Body of pancreas (tissue), 4 donors: Measurements from ENCODE around the gene ACAP3.

Experiments used
- CTCF ChIP-seq, 7 experiments: fragments of 450-650 bp in 4 of 7; fragments of 200-600 bp in 3 of 7; sonication (generic) in 3 of 7; IDR thresholded peaks; one replicate each; pipeline ENCODE4 v1.5.1; 2016 to 2019; ENCODE audit warnings: antibody characterized with exemption in 7 of 7
- POLR2A ChIP-seq, 3 donors: fragments of 450-650 bp; IDR thresholded peaks; one replicate each; pipeline ENCODE4 v1.6.1; 2016; ENCODE audit warnings: antibody characterized with exemption in 3 of 3, mild to moderate bottlenecking in 2 of 3

GRCh38 chr1:1338278-1338677 is 30.5 kb upstream of the ACAP3 start:
- TF ChIP-seq CTCF (IDR thresholded peaks at IDR 0.05), result no peak
- no peak for TF ChIP-seq POLR2A (IDR thresholded peaks at IDR 0.05)
